ENCODE data around the gene NAT10.
A peak's percentile ranks its signal among the peaks of the same experiment; 100 is the strongest.

NAT10 gene

GRCh38 chr11:34150494-34151151, 45.2 kb downstream of the NAT10 start:
- no peak overlapping the region for H3K4me3 Mint-ChIP-seq
- no peak overlapping the region for H3K27ac Mint-ChIP-seq
- no peaks in the 10 kb centered on the region for H3K27me3 Mint-ChIP-seq
- peaks cover 3% of the 10 kb centered on the region for H3K4me1 Mint-ChIP-seq (ENCODE audit: low read depth)
- peaks cover 2% of the 10 kb centered on the region for H3K36me3 Mint-ChIP-seq
- no peaks in the 10 kb centered on the region for H3K9me3 Mint-ChIP-seq (ENCODE audit: low read depth)

DNA sequence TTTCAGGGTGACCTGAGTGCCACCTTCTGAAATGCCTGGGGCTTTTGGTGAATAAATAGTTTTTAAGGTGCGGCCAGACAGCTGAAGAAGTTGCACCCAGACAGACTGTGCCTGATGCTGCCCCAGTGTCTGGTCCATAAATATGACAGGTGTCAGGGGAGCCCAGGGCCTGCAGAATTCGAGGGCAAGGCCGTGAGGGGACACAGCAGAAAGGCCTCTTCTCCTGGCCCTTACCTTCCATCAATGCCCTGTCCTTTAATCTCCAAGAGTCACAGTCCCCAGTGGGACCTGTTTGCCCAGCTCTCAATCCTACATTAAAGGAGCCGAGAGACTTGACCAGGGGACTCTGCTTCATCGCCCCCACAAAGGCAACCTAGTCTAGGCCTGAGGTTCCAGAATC, 45.7 kb downstream of the NAT10 start:
- no peak overlapping the region for H3K4me3 Mint-ChIP-seq
- H3K27me3 Mint-ChIP-seq = no peaks in the 10 kb centered on the region
- H3K9me3 Mint-ChIP-seq (ENCODE audit: low read depth) = no peaks in the 10 kb centered on the region
- H3K4me1 Mint-ChIP-seq (ENCODE audit: low read depth) = peaks cover 3% of the 10 kb centered on the region
- no peaks in the 10 kb centered on the region for H3K36me3 Mint-ChIP-seq
- no peak overlapping the region for H3K27ac Mint-ChIP-seq

GRCh38 chr11:34151916-34152845, 46.8 kb downstream of the NAT10 start:
- Mint-ChIP-seq H3K27me3 (no peaks in the 10 kb centered on the region), H3K4me1 (ENCODE audit: low read depth) (peaks cover 3% of the 10 kb centered on the region), H3K36me3 (no peaks in the 10 kb centered on the region), H3K27ac (peak overlapping the region; percentile 46), H3K9me3 (ENCODE audit: low read depth) (no peaks in the 10 kb centered on the region), H3K4me3 (no peak overlapping the region)

DNA sequence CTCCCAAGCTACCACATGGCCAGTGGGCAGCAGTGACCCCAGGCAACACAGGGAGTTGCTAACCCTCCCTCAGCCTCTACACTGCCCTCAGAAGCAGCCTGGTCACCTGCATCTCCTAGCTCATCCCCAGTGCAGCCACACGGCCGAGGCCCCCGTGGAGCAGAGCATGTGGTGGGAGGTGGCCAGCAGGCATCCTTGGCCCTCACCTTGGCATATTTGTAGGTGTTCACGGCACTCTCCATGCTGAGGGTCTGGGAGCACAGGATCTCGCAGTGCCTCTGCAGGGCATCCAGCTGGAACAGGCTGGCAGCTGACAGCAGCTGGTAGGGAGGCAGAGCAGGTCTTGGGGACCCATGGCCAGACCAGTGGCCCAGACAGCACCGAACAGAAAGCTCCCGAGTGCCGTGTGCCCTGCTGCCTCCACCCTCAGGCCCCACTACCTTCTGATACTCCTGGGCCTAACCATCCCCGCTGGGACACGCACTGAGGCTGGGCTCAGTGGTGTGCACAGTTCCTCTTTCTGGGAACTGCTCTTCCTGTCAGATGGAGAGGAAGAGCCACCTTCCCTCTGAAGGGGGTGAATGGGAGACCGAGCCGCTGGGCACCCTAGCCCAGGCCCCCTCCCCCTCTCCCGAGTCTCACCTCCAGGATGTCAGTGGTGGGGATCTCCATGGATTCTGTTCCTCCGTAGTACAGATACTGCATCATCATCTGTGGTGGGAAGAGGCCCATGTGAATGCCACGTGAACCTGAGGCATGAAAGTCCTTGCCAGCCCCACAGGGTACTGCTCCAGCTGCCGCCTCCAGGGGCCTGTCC, 48.8 kb downstream of the NAT10 start:
- Mint-ChIP-seq H3K4me3 (no peak overlapping the region), H3K4me1 (ENCODE audit: low read depth) (peaks cover 13% of the 10 kb centered on the region), H3K27ac (peak overlapping the region; percentile 28), H3K27me3 (no peaks in the 10 kb centered on the region), H3K36me3 (no peaks in the 10 kb centered on the region), H3K9me3 (ENCODE audit: low read depth) (no peaks in the 10 kb centered on the region)

DNA sequence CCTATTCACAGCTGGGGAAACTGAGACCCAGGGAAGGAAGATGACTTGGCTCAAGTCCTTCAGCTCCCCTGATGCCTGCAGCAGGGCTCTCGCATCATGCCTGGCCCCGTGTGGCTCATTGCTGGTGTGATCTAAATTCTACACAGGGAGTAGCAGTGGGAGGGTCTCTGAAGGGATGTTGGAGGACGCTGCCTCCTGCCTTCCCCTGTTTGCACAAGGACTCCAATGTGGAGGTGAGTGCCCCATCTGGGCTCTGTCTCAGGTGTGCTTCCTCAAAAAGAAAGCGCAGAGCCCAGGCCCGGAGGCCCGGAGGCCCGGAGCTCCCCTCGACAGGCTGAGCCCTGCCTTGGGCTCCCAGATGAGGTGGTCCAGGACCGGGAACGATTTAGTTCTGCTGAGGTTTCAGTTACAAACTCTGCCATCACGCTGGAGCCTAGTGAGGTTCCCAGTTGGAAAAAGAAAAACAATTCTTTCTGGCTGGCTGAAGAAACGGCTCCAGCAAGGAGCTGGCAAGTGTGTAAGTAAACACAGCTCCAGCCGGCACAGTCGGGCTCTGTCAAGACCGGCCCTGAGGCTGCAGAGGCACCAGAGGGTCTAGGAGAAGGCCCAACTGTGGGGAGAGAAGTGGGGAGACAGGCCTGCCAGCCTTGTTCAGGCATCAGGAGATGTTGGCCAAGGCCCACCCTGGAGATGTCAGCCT, 49.8 kb downstream of the NAT10 start:
- Mint-ChIP-seq H3K36me3 (no peaks in the 10 kb centered on the region), H3K27me3 (no peaks in the 10 kb centered on the region), H3K4me3 (no peak overlapping the region), H3K4me1 (ENCODE audit: low read depth) (peaks cover 19% of the 10 kb centered on the region), H3K9me3 (ENCODE audit: low read depth) (no peaks in the 10 kb centered on the region), H3K27ac (no peak overlapping the region)

DNA sequence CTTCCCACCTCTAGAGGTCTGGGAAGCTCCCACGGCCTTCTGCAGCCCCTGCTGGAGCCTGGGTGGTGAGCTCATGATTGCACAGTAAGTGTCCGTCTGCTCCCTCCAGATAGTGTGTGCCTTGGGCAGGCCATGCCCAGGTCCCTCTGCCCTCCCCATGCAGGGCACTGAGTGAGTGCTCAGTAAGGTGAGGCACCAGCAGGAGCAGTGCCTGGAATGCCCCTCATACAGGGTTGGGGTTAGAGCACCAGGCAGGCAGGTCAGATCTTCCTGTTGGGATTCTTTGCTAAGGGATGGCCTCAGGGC, 50.3 kb downstream of the NAT10 start:
- Mint-ChIP-seq H3K9me3 (ENCODE audit: low read depth) (no peaks in the 10 kb centered on the region), H3K27ac (no peak overlapping the region), H3K36me3 (no peaks in the 10 kb centered on the region), H3K4me1 (ENCODE audit: low read depth) (peaks cover 19% of the 10 kb centered on the region), H3K4me3 (no peak overlapping the region), H3K27me3 (no peaks in the 10 kb centered on the region)

DNA sequence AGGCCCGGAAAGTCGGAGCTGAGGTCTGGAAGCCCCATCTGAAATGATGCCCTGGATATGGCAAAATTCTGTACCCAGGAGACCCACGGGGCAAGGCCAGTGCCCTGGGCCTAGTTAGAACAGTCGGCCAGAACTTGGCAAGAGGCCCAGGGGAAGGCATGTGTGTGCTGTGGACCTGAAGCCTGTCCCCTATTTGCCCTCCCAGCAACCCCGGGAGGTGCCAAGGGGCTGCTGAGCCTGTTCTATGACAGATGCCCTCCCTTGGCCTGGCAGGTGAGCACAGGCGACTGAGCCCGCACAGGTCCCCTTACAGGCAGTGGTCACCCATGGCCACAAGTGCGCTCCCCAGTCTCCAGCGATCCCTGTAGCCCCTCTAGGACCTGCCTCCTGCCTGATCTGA, 51.7 kb downstream of the NAT10 start:
- H3K4me3 Mint-ChIP-seq = no peak overlapping the region
- H3K27ac Mint-ChIP-seq = no peak overlapping the region

GRCh38 chr11:34158661-34159060, 53.2 kb downstream of the NAT10 start:
- Mint-ChIP-seq H3K27ac (no peak overlapping the region), H3K36me3 (no peaks in the 10 kb centered on the region), H3K27me3 (no peaks in the 10 kb centered on the region), H3K4me3 (no peak overlapping the region), H3K4me1 (ENCODE audit: low read depth) (peaks cover 16% of the 10 kb centered on the region), H3K9me3 (ENCODE audit: low read depth) (no peaks in the 10 kb centered on the region)

More for the DNA sequence above, 51.7 kb downstream of the NAT10 start:
- Mint-ChIP-seq H3K27me3 (no peaks in the 10 kb centered on the region), H3K36me3 (no peaks in the 10 kb centered on the region), H3K9me3 (ENCODE audit: low read depth) (no peaks in the 10 kb centered on the region), H3K4me1 (ENCODE audit: low read depth) (peaks cover 19% of the 10 kb centered on the region)

DNA sequence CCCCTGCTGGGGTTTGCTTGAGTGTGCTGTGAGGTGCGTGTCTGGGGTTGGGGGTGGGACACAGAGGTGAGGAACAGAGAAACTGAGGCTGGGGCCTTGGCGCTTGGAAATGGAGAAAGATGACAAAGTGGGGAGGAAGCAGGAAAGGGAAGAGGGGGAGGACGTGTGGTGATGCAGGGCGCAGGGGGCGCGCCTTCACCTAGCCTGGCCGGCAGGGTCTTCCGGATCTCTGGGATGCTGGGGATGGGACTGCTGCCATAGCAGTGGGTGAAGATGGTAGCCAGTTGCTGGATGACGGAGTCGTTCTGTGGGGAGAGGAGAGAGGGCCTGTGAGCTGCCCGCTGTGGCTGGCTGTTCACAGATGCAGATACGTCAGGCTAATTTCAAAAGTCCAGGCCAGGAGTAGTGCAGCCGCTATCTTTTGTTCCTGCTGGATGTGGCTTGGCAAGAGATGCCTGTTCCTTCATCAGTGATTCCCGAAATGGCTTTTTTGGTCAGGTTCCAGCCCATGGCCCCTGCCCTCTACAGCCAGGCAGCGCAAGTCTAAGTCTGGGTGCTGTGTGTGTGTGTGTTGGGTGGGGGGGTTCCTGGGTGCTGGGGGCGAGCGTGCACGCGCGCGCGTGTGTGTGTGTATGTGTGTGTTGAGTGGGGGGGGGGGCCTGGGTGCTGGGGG, 54.8 kb downstream of the NAT10 start:
- Mint-ChIP-seq H3K9me3 (ENCODE audit: low read depth) (no peaks in the 10 kb centered on the region), H3K4me3 (no peak overlapping the region), H3K27me3 (no peaks in the 10 kb centered on the region), H3K27ac (peak overlapping the region; percentile 41), H3K36me3 (no peaks in the 10 kb centered on the region), H3K4me1 (ENCODE audit: low read depth) (peaks cover 16% of the 10 kb centered on the region)

- Mint-ChIP-seq H3K36me3 (no peaks in the 10 kb centered on the region), H3K27ac (no peak overlapping the region), H3K27me3 (no peaks in the 10 kb centered on the region), H3K4me3 (no peak overlapping the region), H3K4me1 (ENCODE audit: low read depth) (peaks cover 16% of the 10 kb centered on the region), H3K9me3 (ENCODE audit: low read depth) (no peaks in the 10 kb centered on the region)
Measured at GRCh38 chr11:34160791-34161190, 55.4 kb downstream of the NAT10 start.

DNA sequence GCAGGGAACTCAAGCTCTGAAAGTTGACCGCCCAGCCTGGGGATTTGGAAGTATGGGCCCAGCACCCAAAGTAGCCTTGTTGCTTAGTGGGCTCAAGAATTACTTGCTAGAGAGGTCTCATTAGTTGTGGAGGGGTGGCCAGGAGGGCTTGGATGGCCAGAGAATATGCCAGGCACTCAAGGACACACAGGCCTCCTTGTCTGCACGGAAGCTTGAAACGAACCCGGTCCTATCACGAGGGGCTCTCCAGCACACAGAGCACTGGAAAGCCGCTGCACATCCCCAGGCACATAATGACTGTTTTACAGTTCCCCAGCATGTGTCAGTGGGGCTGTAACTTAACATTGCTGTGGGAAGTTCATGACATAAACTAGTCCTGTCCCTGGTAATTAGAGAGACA, 55.9 kb downstream of the NAT10 start:
- Mint-ChIP-seq H3K4me3 (no peak overlapping the region), H3K36me3 (no peaks in the 10 kb centered on the region), H3K4me1 (ENCODE audit: low read depth) (peaks cover 16% of the 10 kb centered on the region), H3K27ac (no peak overlapping the region), H3K27me3 (no peaks in the 10 kb centered on the region), H3K9me3 (ENCODE audit: low read depth) (no peaks in the 10 kb centered on the region)

- H3K27ac Mint-ChIP-seq = no peak overlapping the region
- no peaks in the 10 kb centered on the region for H3K27me3 Mint-ChIP-seq
- H3K4me3 Mint-ChIP-seq = no peak overlapping the region
- H3K9me3 Mint-ChIP-seq (ENCODE audit: low read depth) = no peaks in the 10 kb centered on the region
- no peaks in the 10 kb centered on the region for H3K36me3 Mint-ChIP-seq
- H3K4me1 Mint-ChIP-seq (ENCODE audit: low read depth) = peaks cover 16% of the 10 kb centered on the region
Measured at GRCh38 chr11:34161812-34162492, 56.5 kb downstream of the NAT10 start.

DNA sequence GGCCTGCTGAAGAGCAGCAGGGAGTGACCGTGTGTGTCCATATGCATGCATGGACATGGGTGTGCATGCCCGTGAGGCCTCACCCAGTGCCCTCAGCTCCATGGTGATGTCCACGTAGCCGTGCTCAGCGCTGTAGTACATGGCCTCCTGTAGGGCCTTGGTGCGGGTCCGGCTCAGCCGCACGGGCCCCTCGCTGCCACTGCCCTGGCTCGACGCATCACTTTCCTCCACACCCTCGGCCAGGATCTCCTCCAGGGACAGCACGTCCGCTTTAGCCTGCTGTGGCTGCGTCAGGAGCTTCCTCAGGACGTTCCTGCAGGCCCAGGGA, 57.0 kb downstream of the NAT10 start:
- no peaks in the 10 kb centered on the region for H3K36me3 Mint-ChIP-seq
- no peaks in the 10 kb centered on the region for H3K9me3 Mint-ChIP-seq (ENCODE audit: low read depth)
- no peak overlapping the region for H3K27ac Mint-ChIP-seq
- no peak overlapping the region for H3K4me3 Mint-ChIP-seq
- peaks cover 2% of the 10 kb centered on the region for H3K27me3 Mint-ChIP-seq
- peaks cover 16% of the 10 kb centered on the region for H3K4me1 Mint-ChIP-seq (ENCODE audit: low read depth)

DNA sequence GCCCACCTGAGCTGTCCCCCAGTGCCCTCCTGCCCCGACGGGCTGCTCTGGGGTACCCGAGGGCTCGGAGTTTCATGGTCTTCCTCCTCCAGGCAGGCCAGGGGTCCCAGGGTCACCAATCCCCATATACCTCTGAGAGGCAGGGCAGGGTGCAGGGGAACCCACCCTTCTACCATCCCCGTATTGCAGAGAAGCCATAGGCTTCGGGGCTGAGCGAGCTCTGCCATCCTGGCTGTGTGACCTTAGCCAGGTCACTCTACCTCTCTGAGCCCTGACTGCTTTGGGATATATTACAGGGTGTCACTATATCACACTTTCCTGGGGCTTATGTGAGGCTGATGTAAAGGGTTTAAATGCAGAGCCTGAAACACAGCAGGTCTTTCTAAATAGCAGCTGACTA, 57.4 kb downstream of the NAT10 start:
- H3K4me3 Mint-ChIP-seq = no peak overlapping the region
- peaks cover 16% of the 10 kb centered on the region for H3K4me1 Mint-ChIP-seq (ENCODE audit: low read depth)
- no peak overlapping the region for H3K27ac Mint-ChIP-seq
- no peaks in the 10 kb centered on the region for H3K36me3 Mint-ChIP-seq
- H3K27me3 Mint-ChIP-seq = peaks cover 2% of the 10 kb centered on the region
- no peaks in the 10 kb centered on the region for H3K9me3 Mint-ChIP-seq (ENCODE audit: low read depth)

All from activated naive CD8-positive, alpha-beta T cell (primary cell).